ENCODE data around the gene SLC16A11.
"Not testable (repeated sequence)": the region's sequence is repeated elsewhere in the genome, so short reads cannot be mapped to it uniquely, and the experiment has no call there.

Gene SLC16A11

DNA sequence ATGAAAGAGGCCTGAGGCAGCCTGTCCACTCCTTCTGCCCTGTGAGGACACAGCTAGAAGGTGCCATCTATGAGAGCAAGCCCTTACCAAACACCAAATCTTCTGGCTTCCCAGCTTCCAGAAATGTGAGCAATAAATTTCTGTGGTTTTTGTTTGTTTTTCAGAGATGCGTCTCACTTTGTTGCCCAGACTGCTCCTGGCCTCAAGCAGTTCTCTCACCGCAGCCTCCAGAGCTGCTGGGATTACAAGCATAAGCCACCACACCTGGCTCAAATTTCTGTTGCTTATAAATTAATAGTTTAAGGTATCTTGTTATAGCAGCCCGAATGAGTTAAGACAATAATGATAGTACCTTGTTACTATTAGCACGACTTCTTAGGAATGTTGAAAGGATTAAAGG, 12.5 kb upstream of the SLC16A11 start:
- peak in 1 of 2 experiments; percentile 7 for DNase-seq

GRCh38 chr17:7050583-7050982, 6.7 kb upstream of the SLC16A11 start:
- not testable (repeated sequence) for DNase-seq

DNA sequence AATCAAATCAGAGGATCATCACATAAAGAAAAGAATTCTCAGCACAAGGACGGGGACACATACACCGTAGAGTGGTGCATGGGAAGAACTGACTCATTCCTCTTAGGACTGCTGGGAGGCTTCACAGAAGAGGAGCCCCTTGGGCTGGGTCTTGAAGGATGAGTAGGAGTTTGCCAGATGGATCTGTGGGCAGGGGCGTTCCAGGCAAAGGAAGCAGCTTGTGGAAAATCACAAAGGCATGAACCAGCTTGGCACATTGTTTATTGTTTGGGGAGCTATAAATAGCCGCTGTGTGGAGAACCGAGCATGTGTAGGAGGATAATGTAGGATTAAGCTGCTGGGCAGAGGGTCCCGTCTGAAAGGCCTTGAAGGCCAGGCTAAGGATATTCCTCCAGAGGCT, 5.1 kb upstream of the SLC16A11 start:
- DNase-seq, result no peak

GRCh38 chr17:7047566-7047965, 3.7 kb upstream of the SLC16A11 start:
- no peak for DNase-seq

- DNase-seq, result not testable (repeated sequence)
Measured at GRCh38 chr17:7046725-7047397, 3.0 kb upstream of the SLC16A11 start.

- DNase-seq, result no peak
Measured at GRCh38 chr17:7046127-7046724, 2.3 kb upstream of the SLC16A11 start.

DNA sequence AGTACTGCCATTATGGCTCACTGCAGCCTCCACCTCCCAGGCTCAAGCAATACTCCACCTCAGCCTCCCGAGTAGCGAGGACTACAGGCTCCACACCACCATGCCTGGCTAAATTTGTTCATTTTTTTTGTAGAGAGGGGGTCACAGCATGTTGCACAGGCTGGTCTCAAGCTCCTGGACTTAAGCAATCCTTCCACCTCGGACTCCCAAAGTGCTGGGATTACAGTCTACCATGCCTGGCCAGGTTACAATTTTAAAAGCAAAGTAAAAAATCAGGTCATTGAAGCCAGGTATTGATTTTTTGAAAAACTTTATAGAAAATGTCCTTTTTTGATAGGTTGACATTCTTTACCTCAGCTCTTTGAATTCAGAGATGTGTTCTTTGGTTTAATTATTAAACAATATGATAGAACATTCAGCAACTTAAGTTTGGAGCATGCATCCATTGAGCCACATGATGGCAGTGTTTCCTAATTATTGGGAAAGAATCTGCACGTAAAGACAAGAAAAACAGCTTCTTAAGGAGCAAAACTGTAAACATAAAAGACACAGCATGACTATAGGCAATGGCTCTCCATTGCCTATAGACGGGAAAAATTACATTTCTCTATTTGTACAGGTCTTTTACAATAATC, 1.7 kb upstream of the SLC16A11 start:
- peak in 1 of 2 experiments; percentile 65 for DNase-seq

DNA sequence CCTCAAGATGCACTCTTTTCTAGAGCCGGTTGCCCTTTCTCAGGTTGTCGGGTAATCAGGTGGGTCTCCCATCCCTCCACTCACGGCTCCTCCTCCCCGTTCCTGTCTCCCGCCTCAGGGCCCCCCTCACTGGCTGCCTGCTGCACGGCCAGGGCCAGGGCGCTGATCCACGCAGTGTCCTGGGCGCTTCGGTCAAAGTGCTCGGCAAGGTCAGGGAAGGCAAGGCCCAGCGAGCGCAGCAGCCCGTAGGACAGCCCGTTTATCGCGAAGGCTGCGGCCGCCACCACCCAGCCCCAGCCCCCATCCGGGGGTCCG, 753 bp downstream of the SLC16A11 start:
- DNase-seq, result no peak

DNA sequence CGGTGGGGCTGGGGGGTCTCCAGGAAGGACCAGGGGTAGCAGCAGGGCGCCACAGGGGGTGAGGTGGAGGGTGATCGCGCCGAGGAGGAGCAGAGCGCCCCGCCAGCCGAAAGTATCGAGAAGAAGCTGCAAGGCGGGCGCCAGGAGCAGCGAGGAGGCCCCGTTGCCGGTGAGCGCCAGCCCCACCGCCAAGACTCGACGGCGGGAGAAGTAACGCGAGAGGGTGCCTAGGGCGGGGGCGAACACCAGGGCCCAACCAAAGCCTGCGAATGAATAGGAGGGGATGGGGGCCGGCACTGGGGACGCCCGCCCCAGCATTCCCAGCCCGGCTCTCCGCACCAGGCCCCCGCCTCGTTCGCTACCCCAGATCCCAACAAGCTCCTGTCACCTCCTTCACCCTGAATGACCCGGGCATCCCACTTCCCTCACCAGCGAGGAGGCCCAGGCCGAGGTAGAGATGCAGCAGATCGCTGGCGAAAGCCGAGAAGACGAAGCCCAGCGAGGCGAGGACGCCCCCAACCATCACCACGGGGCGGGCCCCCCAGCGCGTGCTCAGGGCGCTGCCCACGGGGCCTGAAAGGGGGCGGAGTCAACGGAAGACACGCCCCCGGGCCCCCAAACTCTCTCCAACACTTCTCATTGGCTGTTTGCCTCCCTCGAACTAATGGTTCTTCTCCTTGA, 1.3 kb downstream of the SLC16A11 start:
- DNase-seq, result no peak

- DNase-seq, result no peak
Measured at GRCh38 chr17:7041607-7042500, 2.0 kb downstream of the SLC16A11 start.

DNA sequence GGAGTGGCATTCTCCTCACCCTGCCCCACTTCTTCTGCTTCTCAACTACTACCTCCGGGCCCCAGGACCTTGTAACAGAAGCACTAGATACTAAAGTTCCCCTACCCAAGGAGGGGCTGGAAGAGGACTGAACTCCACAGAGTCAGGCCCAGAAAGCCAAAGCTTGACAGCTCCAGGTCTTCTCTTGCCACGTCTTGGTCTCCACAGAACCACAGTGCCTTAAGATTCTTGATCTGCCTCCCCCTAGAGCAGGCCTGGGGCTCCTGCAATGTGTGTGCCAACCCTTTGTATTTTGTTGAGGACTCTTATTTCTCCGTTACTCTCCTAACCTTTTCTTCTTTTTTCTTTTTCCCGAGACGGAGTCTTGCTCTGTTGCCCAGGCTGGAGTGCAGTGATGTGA, 4.1 kb downstream of the SLC16A11 start:
- no peak for DNase-seq

DNA sequence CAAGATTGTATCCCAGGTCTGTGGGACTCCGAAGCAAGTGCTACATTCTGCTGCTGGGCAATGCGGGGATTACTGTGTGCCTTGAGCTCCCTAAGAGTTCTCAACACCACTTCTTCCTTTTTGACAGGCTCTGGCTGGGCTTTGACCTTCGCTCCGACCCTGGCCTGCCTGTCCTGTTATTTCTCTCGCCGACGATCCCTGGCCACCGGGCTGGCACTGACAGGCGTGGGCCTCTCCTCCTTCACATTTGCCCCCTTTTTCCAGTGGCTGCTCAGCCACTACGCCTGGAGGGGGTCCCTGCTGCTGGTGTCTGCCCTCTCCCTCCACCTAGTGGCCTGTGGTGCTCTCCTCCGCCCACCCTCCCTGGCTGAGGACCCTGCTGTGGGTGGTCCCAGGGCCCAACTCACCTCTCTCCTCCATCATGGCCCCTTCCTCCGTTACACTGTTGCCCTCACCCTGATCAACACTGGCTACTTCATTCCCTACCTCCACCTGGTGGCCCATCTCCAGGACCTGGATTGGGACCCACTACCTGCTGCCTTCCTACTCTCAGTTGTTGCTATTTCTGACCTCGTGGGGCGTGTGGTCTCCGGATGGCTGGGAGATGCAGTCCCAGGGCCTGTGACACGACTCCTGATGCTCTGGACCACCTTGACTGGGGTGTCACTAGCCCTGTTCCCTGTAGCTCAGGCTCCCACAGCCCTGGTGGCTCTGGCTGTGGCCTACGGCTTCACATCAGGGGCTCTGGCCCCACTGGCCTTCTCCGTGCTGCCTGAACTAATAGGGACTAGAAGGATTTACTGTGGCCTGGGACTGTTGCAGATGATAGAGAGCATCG, 5.6 kb downstream of the SLC16A11 start:
- no peak for DNase-seq

GRCh38 chr17:7035591-7036368, 8.1 kb downstream of the SLC16A11 start, which contains the start of gene SLC16A13:
Gene SLC16A13 (plus strand): TSS chr17:7036015. CDS start chr17:7036383, 368 bp downstream.
- DNase-seq, result peak; percentile 91 to 98

DNA sequence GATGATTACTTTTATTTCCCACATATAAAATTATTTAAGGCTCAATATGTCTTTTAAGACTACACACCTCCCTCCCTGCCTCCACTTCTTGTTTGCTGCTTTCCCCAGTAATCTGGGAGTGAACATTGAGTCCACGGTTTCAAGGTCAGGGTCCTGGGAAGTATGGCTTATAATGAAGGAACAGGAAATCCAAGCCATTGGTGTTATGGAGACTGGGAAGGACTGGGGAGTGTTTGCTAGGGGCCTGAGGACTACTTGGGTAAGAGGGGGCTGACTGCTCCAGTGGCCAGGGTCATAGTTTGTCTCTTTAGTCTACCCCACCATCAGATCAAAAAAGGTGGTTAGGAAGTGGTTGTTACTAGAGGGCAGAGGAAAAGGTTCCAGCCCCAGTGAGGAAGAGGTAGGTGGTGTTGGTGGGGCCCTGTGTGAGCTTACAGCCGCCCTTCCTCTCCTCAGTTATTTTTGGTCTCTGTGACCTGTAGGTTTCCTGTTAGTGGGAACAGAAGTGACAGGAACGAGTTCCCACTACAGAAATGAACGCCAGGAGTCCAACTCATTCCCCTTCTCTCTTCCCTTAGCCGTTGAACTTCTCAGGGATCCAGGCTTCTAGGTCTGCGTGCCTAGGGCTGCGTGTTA, 8.8 kb downstream of the SLC16A11 start:
- DNase-seq, result peak in 1 of 2 experiments; percentile 55

GRCh38 chr17:7029659-7030058, 14.2 kb downstream of the SLC16A11 start:
- DNase-seq, result no peak

DNA sequence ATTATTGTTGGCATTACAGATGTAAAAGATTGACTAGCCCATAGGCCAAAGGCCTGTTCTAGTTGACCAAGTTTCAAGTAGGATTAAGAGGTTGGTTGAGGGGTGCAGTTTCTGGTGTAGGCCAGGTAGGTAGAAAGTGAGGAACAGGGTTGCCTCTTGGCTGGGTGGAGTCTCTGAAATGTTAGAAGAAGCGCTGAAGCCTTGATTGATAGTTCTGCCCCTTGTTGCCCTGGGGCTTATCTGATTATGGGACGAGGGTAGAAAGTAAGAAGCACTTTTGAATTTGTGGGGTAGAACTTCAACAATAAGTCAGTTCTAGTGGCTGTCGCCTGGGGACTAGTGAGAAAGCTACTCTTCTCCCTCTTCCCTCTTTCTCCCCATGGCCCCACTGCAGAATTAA, 14.8 kb downstream of the SLC16A11 start:
- no peak for DNase-seq

GRCh38 chr17:7027335-7027734, 16.6 kb downstream of the SLC16A11 start:
- DNase-seq, result no peak

GRCh38 chr17:7026471-7027115, 17.3 kb downstream of the SLC16A11 start:
- DNase-seq, result no peak

DNA sequence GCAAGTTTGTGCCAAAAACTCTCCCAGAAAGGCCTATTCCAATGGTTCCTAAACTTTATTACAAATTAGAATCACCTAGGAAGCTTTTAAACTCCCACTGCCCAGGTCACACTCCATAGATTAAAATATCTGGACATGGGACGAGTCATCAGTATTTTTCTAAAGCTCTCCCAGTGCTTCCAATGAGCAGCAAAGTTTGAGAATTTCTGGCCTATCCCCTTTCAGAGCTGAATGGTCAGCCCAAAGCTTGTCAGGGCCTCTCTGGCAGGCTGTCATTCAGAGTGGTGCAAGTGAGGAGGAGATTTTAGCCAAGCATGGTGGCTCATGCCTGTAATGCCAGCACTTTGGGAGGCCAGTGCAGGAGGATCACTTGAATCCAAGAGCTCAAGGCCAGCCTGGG, 18.6 kb downstream of the SLC16A11 start:
- DNase-seq, result no peak

GRCh38 chr17:7024402-7024785, 19.5 kb downstream of the SLC16A11 start:
- DNase-seq, result no peak

Data from SW 1271 (cell line).